HEK293T (cell line): ENCODE measurements around the gene AP1M2.

Experiments used
- BHLHE40 ChIP-seq: fragments of 450-650 bp; IDR thresholded peaks from 2 replicates; pipeline ENCODE4 v1.6.1; 2016; ENCODE audit warnings: mild to moderate bottlenecking, moderate library complexity, borderline replicate concordance
- FOXM1 ChIP-seq: fragments of 450-650 bp; IDR thresholded peaks from 2 replicates; pipeline ENCODE4 v1.6.1; 2017; ENCODE audit warnings: mild to moderate bottlenecking, borderline replicate concordance
- NFRKB ChIP-seq: fragments of 450-650 bp; IDR thresholded peaks from 2 replicates; pipeline ENCODE4 v1.6.1; 2016; ENCODE audit warnings: mild to moderate bottlenecking, moderate library complexity
- SP1 ChIP-seq: fragments of 450-650 bp; IDR thresholded peaks from 2 replicates; pipeline ENCODE4 v1.6.1; 2017
- ZNF384 ChIP-seq: fragments of 450-650 bp; IDR thresholded peaks from 2 replicates; pipeline ENCODE4 v1.6.1; 2016
- TF ChIP-seq, protein P1 (sequence below): fragments of 450-650 bp; IDR thresholded peaks from 2 replicates; pipeline ENCODE4 v1.6.1; 2016

DNA sequence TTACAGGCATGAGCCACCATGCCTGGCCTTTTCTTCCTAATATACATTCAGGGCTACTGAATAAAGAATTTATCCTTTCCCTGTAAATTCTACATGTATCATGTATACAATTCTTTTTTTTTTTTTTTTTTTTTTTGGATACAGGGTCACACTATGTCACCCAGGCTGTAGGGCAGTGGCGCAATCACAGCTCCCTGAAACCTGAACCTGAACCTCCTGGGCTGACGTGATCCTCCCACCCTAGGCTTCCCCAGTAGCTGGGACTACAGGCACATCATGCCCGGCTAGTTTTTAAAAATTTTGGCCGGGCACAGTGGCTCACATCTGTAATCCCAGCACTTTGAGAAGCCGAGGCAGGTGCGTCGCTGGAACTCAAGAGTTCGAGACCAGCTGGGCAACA lies 31.7 kb upstream of the AP1M2 start:
- no peak for TF ChIP-seq BHLHE40
- TF ChIP-seq, protein P1, sequence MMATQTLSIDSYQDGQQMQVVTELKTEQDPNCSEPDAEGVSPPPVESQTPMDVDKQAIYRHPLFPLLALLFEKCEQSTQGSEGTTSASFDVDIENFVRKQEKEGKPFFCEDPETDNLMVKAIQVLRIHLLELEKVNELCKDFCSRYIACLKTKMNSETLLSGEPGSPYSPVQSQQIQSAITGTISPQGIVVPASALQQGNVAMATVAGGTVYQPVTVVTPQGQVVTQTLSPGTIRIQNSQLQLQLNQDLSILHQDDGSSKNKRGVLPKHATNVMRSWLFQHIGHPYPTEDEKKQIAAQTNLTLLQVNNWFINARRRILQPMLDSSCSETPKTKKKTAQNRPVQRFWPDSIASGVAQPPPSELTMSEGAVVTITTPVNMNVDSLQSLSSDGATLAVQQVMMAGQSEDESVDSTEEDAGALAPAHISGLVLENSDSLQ = no peak
- TF ChIP-seq FOXM1 = no peak
- TF ChIP-seq ZNF384 = no peak
- TF ChIP-seq NFRKB = no peak
- TF ChIP-seq SP1 = no peak
